KMS-11 (cell line): ENCODE data around the gene MAGI2.

Experiments
- H2AFZ ChIP-seq: fragments of 200-600 bp; sonication (generic); 2 replicates; pipeline ENCODE4 v1.6.1; 2016; ENCODE audit warnings: antibody characterized with exemption, mixed run types, low read depth
- H3K27ac ChIP-seq: fragments of 200-600 bp; sonication (generic); 2 replicates; pipeline ENCODE4 v1.6.1; 2016; ENCODE audit warnings: mild to moderate bottlenecking, mixed run types
- H3K27me3 ChIP-seq: fragments of 200-600 bp; sonication (generic); 2 replicates; pipeline ENCODE4 v1.6.1; 2017; ENCODE audit warnings: mild to moderate bottlenecking, low read depth, mixed run types, moderate library complexity; ENCODE audit not compliant: insufficient read depth
- H3K36me3 ChIP-seq: fragments of 200-600 bp; sonication (generic); 2 replicates; pipeline ENCODE4 v1.6.1; 2017; ENCODE audit warnings: mild to moderate bottlenecking, mixed run types; ENCODE audit not compliant: insufficient read depth
- H3K4me1 ChIP-seq: fragments of 200-600 bp; sonication (generic); 2 replicates; pipeline ENCODE4 v1.6.1; 2016; ENCODE audit warnings: mild to moderate bottlenecking, low read depth, mixed run types; ENCODE audit not compliant: poor library complexity, severe bottlenecking
- H3K4me2 ChIP-seq: fragments of 200-600 bp; sonication (generic); 2 replicates; pipeline ENCODE4 v1.7.0; 2016; ENCODE audit warnings: mild to moderate bottlenecking, mixed run types
- H3K4me3 ChIP-seq: fragments of 200-600 bp; sonication (generic); IDR thresholded peaks from 2 replicates; pipeline ENCODE4 v1.6.1; 2017; ENCODE audit warnings: low read depth, low read length, mixed read lengths; ENCODE audit not compliant: insufficient read depth
- H3K79me2 ChIP-seq: fragments of 200-600 bp; sonication (generic); 2 replicates; pipeline ENCODE4 v1.6.1; 2016; ENCODE audit warnings: low read depth, mixed run types; ENCODE audit not compliant: insufficient read depth
- H3K9ac ChIP-seq: fragments of 200-600 bp; sonication (generic); 2 replicates; pipeline ENCODE4 v1.6.1; 2016; ENCODE audit warnings: mild to moderate bottlenecking, mixed run types
- H4K20me1 ChIP-seq: fragments of 200-600 bp; sonication (generic); 2 replicates; pipeline ENCODE4 v1.6.1; 2016; ENCODE audit warnings: mild to moderate bottlenecking, mixed run types; ENCODE audit not compliant: insufficient read depth
- TF ChIP-seq, protein P1 (sequence below): fragments of 200-600 bp; sonication (generic); conservative IDR thresholded peaks from 2 replicates; pipeline ENCODE4 v1.6.1; 2017; ENCODE audit warnings: low read depth, mild to moderate bottlenecking, antibody characterized with exemption, low read length, moderate library complexity, mixed read lengths

MAGI2 gene

DNA sequence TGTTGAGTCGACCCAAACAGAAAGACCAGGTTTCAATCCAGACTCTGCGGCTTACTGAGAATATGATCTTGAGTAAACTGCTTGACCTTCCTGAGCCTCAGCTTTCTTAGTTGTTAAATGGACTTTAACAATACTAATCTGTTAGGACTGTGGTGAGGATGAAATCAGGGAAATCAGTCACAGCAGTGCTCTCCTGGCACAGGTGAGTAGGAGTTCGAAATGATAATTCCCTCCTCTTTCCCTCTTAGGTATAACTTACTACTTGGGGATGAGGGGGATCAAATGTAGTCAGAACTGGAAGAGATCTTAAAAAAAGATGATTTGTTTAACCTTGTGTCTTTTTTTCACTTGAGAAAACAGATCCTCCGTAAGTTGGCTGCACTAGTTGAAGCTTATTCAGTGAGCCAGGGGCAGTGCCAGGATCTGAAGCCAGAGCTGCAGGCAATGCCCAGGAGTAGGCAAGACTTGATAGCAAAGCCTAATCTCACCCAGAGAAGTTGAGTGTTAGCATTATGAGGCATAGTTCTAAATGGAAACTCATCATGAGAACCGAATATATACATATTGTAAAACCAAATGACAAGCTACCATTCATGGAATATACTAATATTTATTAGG, 1.8 kb upstream of the MAGI2 start:
- no peak overlapping the region for H3K4me3 ChIP-seq

DNA sequence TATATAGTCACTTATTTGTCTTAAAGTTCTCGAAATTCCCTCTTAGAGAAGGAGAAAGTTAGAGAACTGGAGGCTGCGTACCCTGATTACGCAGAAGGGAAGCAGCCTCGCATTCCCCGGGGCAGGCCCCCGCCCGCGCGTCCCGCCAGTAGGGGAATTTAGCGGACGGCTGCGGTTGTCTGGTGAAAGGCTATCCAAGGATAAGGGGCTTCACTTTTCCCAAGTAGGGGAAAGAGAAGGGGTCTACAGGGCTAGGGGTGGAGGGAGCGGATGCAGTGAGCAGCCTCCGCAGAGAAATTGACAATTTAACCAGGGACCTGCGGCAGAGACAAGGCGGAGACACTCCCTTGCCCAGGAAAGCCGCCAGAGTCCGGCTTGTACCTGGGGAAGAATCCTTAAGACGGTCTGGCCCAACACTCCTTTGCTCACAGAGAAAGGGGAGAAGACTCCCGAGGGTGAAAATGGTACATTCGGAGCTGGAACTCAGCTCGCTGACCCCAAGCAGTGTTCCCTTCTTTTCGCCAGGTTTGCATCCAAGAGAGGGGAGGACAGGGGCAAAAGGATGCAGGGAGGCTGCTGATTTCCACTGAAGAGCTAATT, 994 bp upstream of the MAGI2 start:
- no peaks in the 10 kb centered on the region for H4K20me1 ChIP-seq
- no peaks in the 10 kb centered on the region for H3K36me3 ChIP-seq
- H3K27me3 ChIP-seq = no peaks in the 10 kb centered on the region
- H3K27ac ChIP-seq = no peak overlapping the region
- no peaks in the 10 kb centered on the region for H3K4me1 ChIP-seq
- H3K4me2 ChIP-seq = no peak overlapping the region
- no peak overlapping the region for H2AFZ ChIP-seq
- TF ChIP-seq, protein P1, sequence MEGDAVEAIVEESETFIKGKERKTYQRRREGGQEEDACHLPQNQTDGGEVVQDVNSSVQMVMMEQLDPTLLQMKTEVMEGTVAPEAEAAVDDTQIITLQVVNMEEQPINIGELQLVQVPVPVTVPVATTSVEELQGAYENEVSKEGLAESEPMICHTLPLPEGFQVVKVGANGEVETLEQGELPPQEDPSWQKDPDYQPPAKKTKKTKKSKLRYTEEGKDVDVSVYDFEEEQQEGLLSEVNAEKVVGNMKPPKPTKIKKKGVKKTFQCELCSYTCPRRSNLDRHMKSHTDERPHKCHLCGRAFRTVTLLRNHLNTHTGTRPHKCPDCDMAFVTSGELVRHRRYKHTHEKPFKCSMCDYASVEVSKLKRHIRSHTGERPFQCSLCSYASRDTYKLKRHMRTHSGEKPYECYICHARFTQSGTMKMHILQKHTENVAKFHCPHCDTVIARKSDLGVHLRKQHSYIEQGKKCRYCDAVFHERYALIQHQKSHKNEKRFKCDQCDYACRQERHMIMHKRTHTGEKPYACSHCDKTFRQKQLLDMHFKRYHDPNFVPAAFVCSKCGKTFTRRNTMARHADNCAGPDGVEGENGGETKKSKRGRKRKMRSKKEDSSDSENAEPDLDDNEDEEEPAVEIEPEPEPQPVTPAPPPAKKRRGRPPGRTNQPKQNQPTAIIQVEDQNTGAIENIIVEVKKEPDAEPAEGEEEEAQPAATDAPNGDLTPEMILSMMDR = no peak
- no peak overlapping the region for H3K4me3 ChIP-seq
- no peaks in the 10 kb centered on the region for H3K79me2 ChIP-seq
- H3K9ac ChIP-seq = no peak overlapping the region

More for the DNA sequence above, 1.8 kb upstream of the MAGI2 start:
- Histone ChIP-seq H3K27ac (no peak overlapping the region), H3K79me2 (no peaks in the 10 kb centered on the region), H3K4me1 (no peaks in the 10 kb centered on the region), H2AFZ (no peak overlapping the region), H4K20me1 (no peaks in the 10 kb centered on the region), H3K9ac (no peak overlapping the region), H3K27me3 (no peaks in the 10 kb centered on the region), H3K36me3 (no peaks in the 10 kb centered on the region), H3K4me2 (no peak overlapping the region)
- TF ChIP-seq, protein P1 = no peak

DNA sequence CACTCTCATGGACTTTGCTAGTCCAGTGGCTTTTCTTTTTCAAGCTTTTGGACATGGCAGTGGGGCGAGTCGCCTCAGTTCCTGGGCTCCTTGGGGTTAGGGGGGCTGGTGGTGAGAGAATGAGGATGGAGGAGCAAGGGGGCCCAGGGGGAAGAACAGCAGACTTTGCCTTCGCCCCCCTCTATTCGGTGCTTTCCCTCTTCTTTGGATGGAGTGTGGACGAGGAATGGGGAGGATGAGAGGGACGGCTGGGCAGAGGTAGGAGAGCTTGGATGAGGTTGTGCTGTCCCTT, 255 bp downstream of the MAGI2 start:
- Histone ChIP-seq H3K4me3 (no peak overlapping the region), H3K9ac (no peak overlapping the region), H3K4me2 (peak overlapping the region; percentile 27; the same call in 1 of the 2 replicates), H2AFZ (peak overlapping the region; percentile 66), H3K4me1 (no peaks in the 10 kb centered on the region), H3K79me2 (no peaks in the 10 kb centered on the region), H3K27me3 (no peaks in the 10 kb centered on the region), H3K36me3 (no peaks in the 10 kb centered on the region), H4K20me1 (no peaks in the 10 kb centered on the region), H3K27ac (no peak overlapping the region)
- TF ChIP-seq, protein P1 = no peak

DNA sequence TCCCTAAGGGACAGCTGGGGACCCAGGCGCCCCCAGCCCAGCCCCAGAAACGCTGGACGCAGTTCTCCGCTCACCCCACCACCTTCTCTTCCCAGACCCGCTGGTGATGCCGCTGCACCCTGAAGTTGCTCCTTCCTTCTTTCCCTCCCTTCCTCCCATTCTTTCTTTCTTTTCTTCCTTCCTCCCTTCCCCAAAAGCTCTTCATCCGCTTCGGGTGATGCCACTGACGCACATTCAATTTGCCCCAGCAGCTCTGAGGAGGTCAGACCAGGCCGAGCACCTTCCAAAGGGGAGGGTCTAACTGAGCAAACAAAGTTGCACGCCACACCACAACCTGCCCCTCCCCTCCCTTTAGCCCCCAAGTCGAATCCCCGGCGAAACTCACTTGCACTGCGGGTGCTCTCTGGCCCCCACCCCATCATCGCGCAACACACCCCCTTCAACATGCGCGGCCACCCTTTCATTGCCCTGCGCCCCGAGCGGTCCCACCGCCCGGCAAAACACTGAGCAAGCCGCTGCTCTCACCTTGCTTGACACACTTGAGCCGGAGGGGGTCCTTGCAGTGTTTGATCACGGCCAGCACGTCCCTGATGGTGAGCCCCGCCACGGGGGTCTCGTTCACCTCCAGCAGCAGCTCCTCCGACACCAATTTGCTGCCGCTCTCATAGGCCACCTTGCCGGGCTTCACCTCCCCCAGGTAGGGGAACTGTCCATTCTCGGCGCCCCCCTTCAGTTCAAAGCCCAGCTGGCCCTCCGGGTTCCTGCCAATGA, 787 bp downstream of the MAGI2 start:
- no peaks in the 10 kb centered on the region for H3K4me1 ChIP-seq
- TF ChIP-seq, protein P1 = no peak
- no peak overlapping the region for H3K9ac ChIP-seq
- no peak overlapping the region for H3K4me3 ChIP-seq
- H4K20me1 ChIP-seq = no peaks in the 10 kb centered on the region
- H3K4me2 ChIP-seq = peak overlapping the region; percentile 27; the same call in 1 of the 2 replicates
- H2AFZ ChIP-seq = peak overlapping the region; percentile 66
- no peaks in the 10 kb centered on the region for H3K27me3 ChIP-seq
- H3K27ac ChIP-seq = no peak overlapping the region
- H3K36me3 ChIP-seq = no peaks in the 10 kb centered on the region
- H3K79me2 ChIP-seq = no peaks in the 10 kb centered on the region
